MM.1S (cell line): ENCODE measurements around the gene ADAM8.

Experiments used
- EZH2 ChIP-seq: fragments of 300-600 bp; sonication (generic); optimal IDR thresholded peaks from 2 replicates; pipeline ENCODE3; 2017; ENCODE audit warnings: low read depth, mild to moderate bottlenecking, antibody characterized with exemption, low read length, mixed read lengths
- TF ChIP-seq, protein P1 (sequence below): fragments of 300-600 bp; sonication (generic); IDR thresholded peaks from 2 replicates; pipeline ENCODE4 v1.5.1; 2016; ENCODE audit warnings: antibody characterized with exemption, low read length, mixed read lengths

- TF ChIP-seq, protein P1, sequence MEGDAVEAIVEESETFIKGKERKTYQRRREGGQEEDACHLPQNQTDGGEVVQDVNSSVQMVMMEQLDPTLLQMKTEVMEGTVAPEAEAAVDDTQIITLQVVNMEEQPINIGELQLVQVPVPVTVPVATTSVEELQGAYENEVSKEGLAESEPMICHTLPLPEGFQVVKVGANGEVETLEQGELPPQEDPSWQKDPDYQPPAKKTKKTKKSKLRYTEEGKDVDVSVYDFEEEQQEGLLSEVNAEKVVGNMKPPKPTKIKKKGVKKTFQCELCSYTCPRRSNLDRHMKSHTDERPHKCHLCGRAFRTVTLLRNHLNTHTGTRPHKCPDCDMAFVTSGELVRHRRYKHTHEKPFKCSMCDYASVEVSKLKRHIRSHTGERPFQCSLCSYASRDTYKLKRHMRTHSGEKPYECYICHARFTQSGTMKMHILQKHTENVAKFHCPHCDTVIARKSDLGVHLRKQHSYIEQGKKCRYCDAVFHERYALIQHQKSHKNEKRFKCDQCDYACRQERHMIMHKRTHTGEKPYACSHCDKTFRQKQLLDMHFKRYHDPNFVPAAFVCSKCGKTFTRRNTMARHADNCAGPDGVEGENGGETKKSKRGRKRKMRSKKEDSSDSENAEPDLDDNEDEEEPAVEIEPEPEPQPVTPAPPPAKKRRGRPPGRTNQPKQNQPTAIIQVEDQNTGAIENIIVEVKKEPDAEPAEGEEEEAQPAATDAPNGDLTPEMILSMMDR, result no peak
- no peak for TF ChIP-seq EZH2
These were observed 7.3 kb upstream of the ADAM8 start for GRCh38 chr10:133283931-133284330.
